DOHH2 (cell line): Measurements from ENCODE around the gene FRMD3.

Source experiments
- H3F3A ChIP-seq: fragments of 200-600 bp; sonication (generic), shearing (Covaris generic); 2 replicates; pipeline ENCODE4 v1.6.0; 2016; ENCODE audit warnings: antibody characterized with exemption, mild to moderate bottlenecking; ENCODE audit not compliant: control insufficient read depth, insufficient read depth
- H3K27ac ChIP-seq: fragments of 200-600 bp; sonication (generic); 2 replicates; pipeline ENCODE4 v1.5.1; 2014; ENCODE audit warnings: low read depth, mild to moderate bottlenecking, low read length, moderate library complexity
- H3K27me3 ChIP-seq: fragments of 200-600 bp; sonication (generic); 2 replicates; pipeline ENCODE4 v1.6.1; 2014; ENCODE audit warnings: mild to moderate bottlenecking, low read length, mixed read lengths; ENCODE audit not compliant: control insufficient read depth
- H3K36me3 ChIP-seq: fragments of 200-600 bp; sonication (generic); 2 replicates; pipeline ENCODE4 v1.6.1; 2014; ENCODE audit warnings: mild to moderate bottlenecking, low read length, moderate library complexity, mixed read lengths; ENCODE audit not compliant: control insufficient read depth
- H3K4me1 ChIP-seq: fragments of 200-600 bp; sonication (generic); 2 replicates; pipeline ENCODE4 v1.6.1; 2014; ENCODE audit warnings: mild to moderate bottlenecking, low read length, mixed read lengths; ENCODE audit not compliant: control insufficient read depth
- H3K4me2 ChIP-seq: fragments of 200-600 bp; sonication (generic); 2 replicates; pipeline ENCODE4 v1.6.0; 2014; ENCODE audit warnings: mild to moderate bottlenecking, low read length, moderate library complexity
- H3K4me3 ChIP-seq: fragments of 200-600 bp; sonication (generic); 2 replicates; pipeline ENCODE4 v1.5.1; 2014; ENCODE audit warnings: mild to moderate bottlenecking, low read length, mixed read lengths
- H3K79me2 ChIP-seq: fragments of 200-600 bp; sonication (generic); 2 replicates; pipeline ENCODE4 v1.6.1; 2014; ENCODE audit warnings: mild to moderate bottlenecking, low read length, mixed read lengths; ENCODE audit not compliant: control insufficient read depth
- H3K9me2 ChIP-seq: fragments of 200-600 bp; sonication (generic); replicated peaks from 2 replicates; pipeline ENCODE4 v1.6.1; 2014; ENCODE audit warnings: mild to moderate bottlenecking, low read length, mixed read lengths; ENCODE audit not compliant: control insufficient read depth
- H3K9me3 ChIP-seq: fragments of 200-600 bp; sonication (generic); 2 replicates; pipeline ENCODE4 v1.6.1; 2014; ENCODE audit warnings: antibody characterized with exemption, low read length, mixed read lengths; ENCODE audit not compliant: control insufficient read depth, insufficient read depth
- H4K20me1 ChIP-seq: fragments of 200-600 bp; sonication (generic); 2 replicates; pipeline ENCODE4 v1.6.0; 2014; ENCODE audit warnings: low read depth, mild to moderate bottlenecking, antibody characterized with exemption, low read length, moderate library complexity; ENCODE audit not compliant: control insufficient read depth, insufficient read depth
- CTCF ChIP-seq: fragments of 200-600 bp; sonication (generic); IDR thresholded peaks from one replicate; pipeline ENCODE4 v1.5.1; 2014; ENCODE audit warnings: antibody characterized with exemption, mild to moderate bottlenecking, low read depth, low read length; ENCODE audit not compliant: poor library complexity, severe bottlenecking
- EZH2phosphoT487 ChIP-seq: fragments of 200-600 bp; sonication (generic); IDR thresholded peaks from 2 replicates; pipeline ENCODE4 v1.6.1; 2017; ENCODE audit warnings: borderline replicate concordance, mild to moderate bottlenecking, antibody characterized with exemption, low read length, moderate library complexity, mixed read lengths

The FRMD3 gene

GRCh38 chr9:83336706-83337105 lies 201.5 kb downstream of the FRMD3 start:
- H3K9me3 ChIP-seq, result no peaks in the 10 kb centered on the region
- no peak overlapping the region for H3K4me3 ChIP-seq
- H4K20me1 ChIP-seq, result no peaks in the 10 kb centered on the region
- H3K79me2 ChIP-seq, result no peaks in the 10 kb centered on the region
- no peak overlapping the region for H3K4me2 ChIP-seq
- TF ChIP-seq EZH2phosphoT487, result no peak
- no peak for TF ChIP-seq CTCF
- no peak overlapping the region for H3K27ac ChIP-seq
- H3F3A ChIP-seq, result no peaks in the 10 kb centered on the region
- no peaks in the 10 kb centered on the region for H3K36me3 ChIP-seq
- no peaks in the 10 kb centered on the region for H3K4me1 ChIP-seq
- H3K27me3 ChIP-seq, result no peaks in the 10 kb centered on the region
- no peaks in the 10 kb centered on the region for H3K9me2 ChIP-seq

GRCh38 chr9:83334320-83334719 lies 203.9 kb downstream of the FRMD3 start:
- no peak overlapping the region for H3K4me3 ChIP-seq
- no peak overlapping the region for H3K27ac ChIP-seq
- no peaks in the 10 kb centered on the region for H3K27me3 ChIP-seq
- H3F3A ChIP-seq, result no peaks in the 10 kb centered on the region
- H3K9me3 ChIP-seq, result no peaks in the 10 kb centered on the region
- no peaks in the 10 kb centered on the region for H4K20me1 ChIP-seq
- no peaks in the 10 kb centered on the region for H3K36me3 ChIP-seq
- TF ChIP-seq EZH2phosphoT487, result no peak
- TF ChIP-seq CTCF, result peak; percentile 86
- no peaks in the 10 kb centered on the region for H3K79me2 ChIP-seq
- no peaks in the 10 kb centered on the region for H3K4me1 ChIP-seq
- H3K9me2 ChIP-seq, result no peaks in the 10 kb centered on the region
- no peak overlapping the region for H3K4me2 ChIP-seq

- Histone ChIP-seq H3K4me2 (no peak overlapping the region), H3F3A (no peaks in the 10 kb centered on the region), H3K4me1 (no peaks in the 10 kb centered on the region), H3K9me2 (no peaks in the 10 kb centered on the region), H4K20me1 (no peaks in the 10 kb centered on the region), H3K9me3 (no peaks in the 10 kb centered on the region), H3K27ac (no peak overlapping the region), H3K4me3 (no peak overlapping the region), H3K27me3 (no peaks in the 10 kb centered on the region), H3K36me3 (no peaks in the 10 kb centered on the region), H3K79me2 (no peaks in the 10 kb centered on the region)
- TF ChIP-seq EZH2phosphoT487 (no peak), CTCF (peak; percentile 11)
These were observed 207.7 kb downstream of the FRMD3 start for GRCh38 chr9:83330207-83331196.
